HG03097 (cell line): ENCODE data around the gene NXF3.
"Not testable (repeated sequence)": the region's sequence is repeated elsewhere in the genome, so short reads cannot be mapped to it uniquely, and the experiment has no call there.

Experiments used
- ATAC-seq: cut with Tn5 transposase; IDR thresholded peaks from one replicate; pipeline ENCODE4 v1.9.1; 2021; ENCODE audit not compliant: unreplicated experiment, low FRiP score

Gene NXF3

GRCh38 chrX:103092942-103093341 lies at the start of gene NXF3:
NXF3 (minus strand) TSS chrX:103093143; CDS start chrX:103093023, 120 bp downstream.
- ATAC-seq, result no peak

- ATAC-seq, result not testable (repeated sequence)
Observed at GRCh38 chrX:103136528-103136927, 43.6 kb upstream of the NXF3 start.

- ATAC-seq, result no peak
Observed at GRCh38 chrX:103124284-103124683, 31.3 kb upstream of the NXF3 start.

GRCh38 chrX:103120748-103121147 lies 27.8 kb upstream of the NXF3 start:
- ATAC-seq, result no peak

- not testable (repeated sequence) for ATAC-seq
Observed at GRCh38 chrX:103116970-103117369, 24.0 kb upstream of the NXF3 start.

GRCh38 chrX:103109497-103109896 lies 16.6 kb upstream of the NXF3 start:
- ATAC-seq, result not testable (repeated sequence)

- ATAC-seq, result no peak
Observed at GRCh38 chrX:103107836-103108235, 14.9 kb upstream of the NXF3 start.

GRCh38 chrX:103107227-103107737 lies 14.3 kb upstream of the NXF3 start:
- ATAC-seq, result not testable (repeated sequence)

- not testable (repeated sequence) for ATAC-seq
Observed at GRCh38 chrX:103104370-103104769, 11.4 kb upstream of the NXF3 start.

GRCh38 chrX:103103866-103104265 lies 10.9 kb upstream of the NXF3 start:
- ATAC-seq, result not testable (repeated sequence)

GRCh38 chrX:103101299-103102042 lies 8.5 kb upstream of the NXF3 start:
- no peak for ATAC-seq

GRCh38 chrX:103100484-103100883 lies 7.5 kb upstream of the NXF3 start:
- ATAC-seq, result no peak

- ATAC-seq, result no peak
Observed at GRCh38 chrX:103099691-103100090, 6.7 kb upstream of the NXF3 start.

GRCh38 chrX:103098488-103098887 lies 5.5 kb upstream of the NXF3 start:
- ATAC-seq, result no peak

- ATAC-seq, result no peak
Observed at GRCh38 chrX:103081051-103081450, 11.9 kb downstream of the NXF3 start.

- no peak for ATAC-seq
Observed at GRCh38 chrX:103073467-103073866, 19.5 kb downstream of the NXF3 start.

- ATAC-seq, result no peak
Observed at GRCh38 chrX:103066606-103067005, 26.3 kb downstream of the NXF3 start.

GRCh38 chrX:103063918-103064434 lies 29.0 kb downstream of the NXF3 start, which contains the start of gene BEX1:
BEX1 (minus strand) TSS chrX:103064171; CDS start chrX:103063274, 897 bp downstream.
- ATAC-seq, result no peak

- no peak for ATAC-seq
Observed at GRCh38 chrX:103063191-103063845, 29.6 kb downstream of the NXF3 start.

GRCh38 chrX:103061486-103061885 lies 31.5 kb downstream of the NXF3 start:
- no peak for ATAC-seq

- no peak for ATAC-seq
Observed at GRCh38 chrX:103056902-103057301, 36.0 kb downstream of the NXF3 start.
